A172 (cell line): Measurements from ENCODE around the gene SKAP2. TPM values are rescaled to one million over a fixed set of nuclear protein-coding genes. Genes with fewer than 3 reads are reported as not detected.

ENCODE experiments used
- DNase-seq: peaks from one replicate; pipeline ENCODE4 v3.0.0-alpha.2; 2015; ENCODE audit warnings: low spot score
- total RNA-seq: library from RNA; depleted of rRNA; stranded (reverse); fragments of >200 nt; shearing (Covaris generic); gene quantifications from 2 replicates; pipeline ENCODE4 v1.2.3, GENCODE V29; 2014

The SKAP2 gene
- total RNA-seq, 1 experiment from 2014 or later = 36.4 TPM

GRCh38 chr7:26777385-26777784 lies 87.0 kb downstream of the SKAP2 start:
- no peak for DNase-seq

GRCh38 chr7:26760501-26760900 lies 103.9 kb downstream of the SKAP2 start:
- DNase-seq = no peak

- no peak for DNase-seq
These were observed 105.3 kb downstream of the SKAP2 start for GRCh38 chr7:26759108-26759507.

GRCh38 chr7:26743205-26743604 lies 121.2 kb downstream of the SKAP2 start:
- no peak for DNase-seq

- DNase-seq = no peak
These were observed 128.3 kb downstream of the SKAP2 start for GRCh38 chr7:26735976-26736600.

GRCh38 chr7:26729150-26729775 lies 135.1 kb downstream of the SKAP2 start:
- DNase-seq = no peak

- no peak for DNase-seq
These were observed 138.3 kb downstream of the SKAP2 start for GRCh38 chr7:26726051-26726450.

- DNase-seq = no peak
These were observed 139.6 kb downstream of the SKAP2 start for GRCh38 chr7:26724795-26725194.

GRCh38 chr7:26723129-26723528 lies 141.3 kb downstream of the SKAP2 start:
- DNase-seq = no peak

GRCh38 chr7:26721450-26721849 lies 142.9 kb downstream of the SKAP2 start:
- no peak for DNase-seq

- no peak for DNase-seq
These were observed 146.3 kb downstream of the SKAP2 start for GRCh38 chr7:26718063-26718462.

GRCh38 chr7:26714438-26714837 lies 150.0 kb downstream of the SKAP2 start:
- DNase-seq = no peak

GRCh38 chr7:26714006-26714405 lies 150.4 kb downstream of the SKAP2 start:
- DNase-seq = no peak

- no peak for DNase-seq
These were observed 155.0 kb downstream of the SKAP2 start for GRCh38 chr7:26709210-26709990.

GRCh38 chr7:26705567-26705966 lies 158.8 kb downstream of the SKAP2 start:
- peak; percentile 76 for DNase-seq

- no peak for DNase-seq
These were observed 159.6 kb downstream of the SKAP2 start for GRCh38 chr7:26704786-26705185.

- no peak for DNase-seq
These were observed 160.4 kb downstream of the SKAP2 start for GRCh38 chr7:26704036-26704435.

GRCh38 chr7:26700893-26701292 lies 163.5 kb downstream of the SKAP2 start:
- DNase-seq = no peak

GRCh38 chr7:26700386-26700785 lies 164.0 kb downstream of the SKAP2 start:
- no peak for DNase-seq

- DNase-seq = no peak
These were observed 164.6 kb downstream of the SKAP2 start for GRCh38 chr7:26699766-26700165.

- DNase-seq = no peak
These were observed 165.6 kb downstream of the SKAP2 start for GRCh38 chr7:26698806-26699205.

GRCh38 chr7:26698194-26698593 lies 166.2 kb downstream of the SKAP2 start:
- DNase-seq = no peak

- no peak for DNase-seq
These were observed 167.4 kb downstream of the SKAP2 start for GRCh38 chr7:26696978-26697377.
